ENCODE results near the gene CYSRT1.

CYSRT1 gene

GRCh38 chr9:137195525-137196220 is 29.3 kb upstream of the CYSRT1 start:
- no peak for TF ChIP-seq GATA3 (IDR thresholded peaks at IDR 0.05; ENCODE audit: low read depth, low read length)
- no peak for TF ChIP-seq GATA2 (IDR thresholded peaks at IDR 0.05; ENCODE audit: low read depth, low read length)

GRCh38 chr9:137198051-137198901 is 26.7 kb upstream of the CYSRT1 start:
- TF ChIP-seq GATA3 (IDR thresholded peaks at IDR 0.05; ENCODE audit: low read depth, low read length), result no peak
- no peak for TF ChIP-seq GATA2 (IDR thresholded peaks at IDR 0.05; ENCODE audit: low read depth, low read length)

- TF ChIP-seq GATA2 (IDR thresholded peaks at IDR 0.05; ENCODE audit: low read depth, low read length) (no peak), GATA3 (IDR thresholded peaks at IDR 0.05; ENCODE audit: low read depth, low read length) (no peak)
Measured at GRCh38 chr9:137198902-137199283, 26.1 kb upstream of the CYSRT1 start.

- TF ChIP-seq GATA3 (IDR thresholded peaks at IDR 0.05; ENCODE audit: low read depth, low read length), result no peak
- TF ChIP-seq GATA2 (IDR thresholded peaks at IDR 0.05; ENCODE audit: low read depth, low read length), result no peak
Measured at GRCh38 chr9:137199411-137200121, 25.4 kb upstream of the CYSRT1 start.

GRCh38 chr9:137200311-137201204 is 24.4 kb upstream of the CYSRT1 start, which contains the start of gene TPRN:
TSS of gene TPRN (minus strand) at chr9:137200741. CDS start at chr9:137200711, 30 bp downstream.
- TF ChIP-seq GATA3 (IDR thresholded peaks at IDR 0.05; ENCODE audit: low read depth, low read length), result no peak
- TF ChIP-seq GATA2 (IDR thresholded peaks at IDR 0.05; ENCODE audit: low read depth, low read length), result no peak

GRCh38 chr9:137201205-137201868 is 23.6 kb upstream of the CYSRT1 start:
- no peak for TF ChIP-seq GATA3 (IDR thresholded peaks at IDR 0.05; ENCODE audit: low read depth, low read length)
- TF ChIP-seq GATA2 (IDR thresholded peaks at IDR 0.05; ENCODE audit: low read depth, low read length), result no peak

GRCh38 chr9:137202966-137203365 is 22.0 kb upstream of the CYSRT1 start:
- TF ChIP-seq GATA3 (IDR thresholded peaks at IDR 0.05; ENCODE audit: low read depth, low read length) (no peak), GATA2 (IDR thresholded peaks at IDR 0.05; ENCODE audit: low read depth, low read length) (no peak)

- TF ChIP-seq GATA2 (IDR thresholded peaks at IDR 0.05; ENCODE audit: low read depth, low read length) (no peak), GATA3 (IDR thresholded peaks at IDR 0.05; ENCODE audit: low read depth, low read length) (no peak)
Measured at GRCh38 chr9:137204731-137205125, 20.2 kb upstream of the CYSRT1 start.

- TF ChIP-seq GATA2 (IDR thresholded peaks at IDR 0.05; ENCODE audit: low read depth, low read length) (no peak), GATA3 (IDR thresholded peaks at IDR 0.05; ENCODE audit: low read depth, low read length) (no peak)
Measured at GRCh38 chr9:137205126-137206069, 19.6 kb upstream of the CYSRT1 start, which contains the start of the genes NDOR1 and TMEM203. TSS of gene NDOR1 (plus strand) at chr9:137205700. CDS start at chr9:137205778, 78 bp downstream. TSS of gene TMEM203 (minus strand) at chr9:137205648. CDS start at chr9:137205414, 234 bp downstream.

GRCh38 chr9:137206602-137207001 is 18.4 kb upstream of the CYSRT1 start:
- no peak for TF ChIP-seq GATA3 (IDR thresholded peaks at IDR 0.05; ENCODE audit: low read depth, low read length)
- no peak for TF ChIP-seq GATA2 (IDR thresholded peaks at IDR 0.05; ENCODE audit: low read depth, low read length)

GRCh38 chr9:137211532-137211931 is 13.4 kb upstream of the CYSRT1 start:
- TF ChIP-seq GATA3 (IDR thresholded peaks at IDR 0.05; ENCODE audit: low read depth, low read length), result no peak
- TF ChIP-seq GATA2 (IDR thresholded peaks at IDR 0.05; ENCODE audit: low read depth, low read length), result no peak

GRCh38 chr9:137212520-137212919 is 12.5 kb upstream of the CYSRT1 start:
- TF ChIP-seq GATA3 (IDR thresholded peaks at IDR 0.05; ENCODE audit: low read depth, low read length) (no peak), GATA2 (IDR thresholded peaks at IDR 0.05; ENCODE audit: low read depth, low read length) (no peak)

Measured in SH-SY5Y (cell line).